PFSK-1 (cell line): ENCODE data around the gene C9orf50.

Source experiments
- POLR2AphosphoS5 ChIP-seq: IDR thresholded peaks from 2 replicates; pipeline ENCODE4 v1.6.1; 2012; ENCODE audit warnings: low read depth, mild to moderate bottlenecking, control low read depth, low read length, moderate library complexity
- TAF1 ChIP-seq: IDR thresholded peaks from 2 replicates; pipeline ENCODE4 v1.6.1; 2012; ENCODE audit warnings: low read length, control low read depth, borderline replicate concordance; ENCODE audit not compliant: insufficient read depth

DNA sequence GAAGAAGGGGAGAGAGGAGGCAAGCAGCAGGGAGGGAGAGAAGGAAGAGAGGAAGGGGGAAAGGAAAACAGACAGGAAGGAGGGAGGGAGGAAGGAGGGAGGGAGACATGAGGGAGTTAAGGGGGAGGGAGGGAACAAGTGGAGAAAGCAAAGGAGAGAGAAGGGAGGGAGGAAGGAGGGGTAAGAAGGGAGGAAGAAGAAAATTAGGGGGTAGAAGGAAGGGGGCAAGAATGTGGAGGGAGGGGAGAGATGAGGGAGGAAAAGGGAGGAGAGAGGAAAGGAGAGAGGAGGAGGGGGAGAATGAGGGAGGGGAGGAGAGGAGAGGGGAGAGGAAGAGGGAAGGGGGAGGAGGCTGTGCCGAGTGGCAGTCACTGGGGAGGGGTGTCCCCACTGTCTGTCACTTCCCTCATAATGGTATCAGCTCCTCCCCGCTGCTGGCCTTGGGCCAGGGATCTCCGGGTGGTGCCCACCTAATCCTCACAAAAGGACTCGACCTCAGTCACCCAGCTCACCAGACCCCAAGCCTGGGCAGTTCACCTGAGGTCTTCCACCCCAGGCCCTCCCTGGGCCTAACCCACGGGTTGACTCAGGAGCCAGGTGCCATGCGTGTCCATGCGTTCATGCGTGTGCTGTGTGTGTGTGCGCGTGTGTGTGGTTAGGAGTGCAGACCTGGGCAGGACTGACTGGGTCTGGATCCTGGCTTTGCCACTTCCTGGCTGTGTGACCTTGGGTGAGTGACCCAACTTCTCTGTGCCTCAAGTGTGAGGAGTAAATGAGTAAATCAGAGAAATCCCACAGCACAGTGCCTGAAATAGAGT, 18.1 kb downstream of the C9orf50 start:
- TF ChIP-seq TAF1 (no peak), POLR2AphosphoS5 (no peak)
